Panc1 (cell line): Measurements from ENCODE around the gene ANKRD13C.

ENCODE experiments used
- CTCF ChIP-seq: fragments of 450-650 bp; IDR thresholded peaks from 2 replicates; pipeline ENCODE4 v1.5.1; 2017; ENCODE audit warnings: mild to moderate bottlenecking
- POLR2AphosphoS5 ChIP-seq: IDR thresholded peaks from 2 replicates; pipeline ENCODE4 v1.6.1; 2012; ENCODE audit warnings: mild to moderate bottlenecking, low read depth, low read length, moderate library complexity
- SIN3A ChIP-seq: IDR thresholded peaks from 2 replicates; pipeline ENCODE4 v1.6.1; 2012; ENCODE audit warnings: low read depth, mild to moderate bottlenecking, low read length, moderate library complexity, borderline replicate concordance; ENCODE audit not compliant: insufficient read depth
- TF ChIP-seq, protein P1 (sequence below), 2 experiments: IDR thresholded peaks; 2 replicates each; pipeline ENCODE4 v1.6.1; 2011 to 2012; ENCODE audit warnings: low read depth in 2 of 2, control low read depth in 1 of 2, low read length in 1 of 2, mild to moderate bottlenecking in 1 of 2, moderate library complexity in 1 of 2; ENCODE audit not compliant: insufficient read depth in 1 of 2

DNA sequence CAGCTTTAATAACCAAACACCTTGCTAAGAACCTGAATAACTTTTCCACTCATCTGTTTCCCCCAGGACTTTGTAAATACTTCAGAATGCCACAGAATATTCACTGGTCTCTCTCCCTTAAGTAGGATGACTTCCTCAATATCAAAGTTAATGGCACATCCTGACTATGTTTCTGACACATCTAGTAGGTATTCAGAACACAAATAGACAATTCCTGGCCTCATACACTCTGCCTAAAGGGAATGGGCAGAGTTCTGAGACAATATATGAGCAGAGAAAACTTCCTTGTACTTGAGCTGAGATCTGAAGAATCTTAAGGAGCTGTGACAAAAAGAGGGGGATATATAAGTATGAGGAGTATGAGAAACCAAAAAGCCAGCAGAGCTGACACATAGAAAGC, 34.8 kb downstream of the ANKRD13C start:
- TF ChIP-seq CTCF (no peak), POLR2AphosphoS5 (no peak), SIN3A (no peak)
- TF ChIP-seq, protein P1, sequence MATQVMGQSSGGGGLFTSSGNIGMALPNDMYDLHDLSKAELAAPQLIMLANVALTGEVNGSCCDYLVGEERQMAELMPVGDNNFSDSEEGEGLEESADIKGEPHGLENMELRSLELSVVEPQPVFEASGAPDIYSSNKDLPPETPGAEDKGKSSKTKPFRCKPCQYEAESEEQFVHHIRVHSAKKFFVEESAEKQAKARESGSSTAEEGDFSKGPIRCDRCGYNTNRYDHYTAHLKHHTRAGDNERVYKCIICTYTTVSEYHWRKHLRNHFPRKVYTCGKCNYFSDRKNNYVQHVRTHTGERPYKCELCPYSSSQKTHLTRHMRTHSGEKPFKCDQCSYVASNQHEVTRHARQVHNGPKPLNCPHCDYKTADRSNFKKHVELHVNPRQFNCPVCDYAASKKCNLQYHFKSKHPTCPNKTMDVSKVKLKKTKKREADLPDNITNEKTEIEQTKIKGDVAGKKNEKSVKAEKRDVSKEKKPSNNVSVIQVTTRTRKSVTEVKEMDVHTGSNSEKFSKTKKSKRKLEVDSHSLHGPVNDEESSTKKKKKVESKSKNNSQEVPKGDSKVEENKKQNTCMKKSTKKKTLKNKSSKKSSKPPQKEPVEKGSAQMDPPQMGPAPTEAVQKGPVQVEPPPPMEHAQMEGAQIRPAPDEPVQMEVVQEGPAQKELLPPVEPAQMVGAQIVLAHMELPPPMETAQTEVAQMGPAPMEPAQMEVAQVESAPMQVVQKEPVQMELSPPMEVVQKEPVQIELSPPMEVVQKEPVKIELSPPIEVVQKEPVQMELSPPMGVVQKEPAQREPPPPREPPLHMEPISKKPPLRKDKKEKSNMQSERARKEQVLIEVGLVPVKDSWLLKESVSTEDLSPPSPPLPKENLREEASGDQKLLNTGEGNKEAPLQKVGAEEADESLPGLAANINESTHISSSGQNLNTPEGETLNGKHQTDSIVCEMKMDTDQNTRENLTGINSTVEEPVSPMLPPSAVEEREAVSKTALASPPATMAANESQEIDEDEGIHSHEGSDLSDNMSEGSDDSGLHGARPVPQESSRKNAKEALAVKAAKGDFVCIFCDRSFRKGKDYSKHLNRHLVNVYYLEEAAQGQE (IDR thresholded peaks at IDR 0.05; ENCODE audit: insufficient read depth in 1 of 2, low read depth in 2 of 2, low read length in 1 of 2) = no peak
